Right hindlimb (tissue), 1 donor: Measurements from ENCODE around the gene FAM170B.

Experiments used
- DNase-seq: peaks from one replicate; pipeline ENCODE4 v3.0.0-alpha.2; 2018

FAM170B gene

GRCh38 chr10:49168831-49169500, 35.1 kb upstream of the FAM170B start:
- DNase-seq = no peak

GRCh38 chr10:49168171-49168540, 34.3 kb upstream of the FAM170B start:
- DNase-seq = no peak

GRCh38 chr10:49167425-49168170, 33.8 kb upstream of the FAM170B start:
- no peak for DNase-seq

- DNase-seq = no peak
Measured at GRCh38 chr10:49166484-49167400, 32.9 kb upstream of the FAM170B start.

- no peak for DNase-seq
Measured at GRCh38 chr10:49165821-49166483, 32.1 kb upstream of the FAM170B start.

- no peak for DNase-seq
Measured at GRCh38 chr10:49165259-49165658, 31.4 kb upstream of the FAM170B start.

- DNase-seq = peak; percentile 50
Measured at GRCh38 chr10:49164559-49165188, 30.9 kb upstream of the FAM170B start.

GRCh38 chr10:49163741-49164140, 29.9 kb upstream of the FAM170B start:
- DNase-seq = no peak

- DNase-seq = no peak
Measured at GRCh38 chr10:49162761-49163310, 29.0 kb upstream of the FAM170B start.

- no peak for DNase-seq
Measured at GRCh38 chr10:49162063-49162462, 28.2 kb upstream of the FAM170B start.

GRCh38 chr10:49161411-49161997, 27.7 kb upstream of the FAM170B start:
- no peak for DNase-seq

- DNase-seq = no peak
Measured at GRCh38 chr10:49160814-49161213, 27.0 kb upstream of the FAM170B start.

GRCh38 chr10:49160110-49160509, 26.3 kb upstream of the FAM170B start:
- no peak for DNase-seq

- DNase-seq = no peak
Measured at GRCh38 chr10:49158915-49159314, 25.1 kb upstream of the FAM170B start.

GRCh38 chr10:49158404-49158803, 24.6 kb upstream of the FAM170B start:
- no peak for DNase-seq

GRCh38 chr10:49157229-49157628, 23.4 kb upstream of the FAM170B start:
- DNase-seq = no peak

GRCh38 chr10:49154641-49155040, 20.8 kb upstream of the FAM170B start:
- DNase-seq = no peak

- DNase-seq = no peak
Measured at GRCh38 chr10:49153971-49154370, 20.1 kb upstream of the FAM170B start.

- no peak for DNase-seq
Measured at GRCh38 chr10:49153115-49153514, 19.3 kb upstream of the FAM170B start.

- DNase-seq = no peak
Measured at GRCh38 chr10:49152663-49153062, 18.8 kb upstream of the FAM170B start.

- no peak for DNase-seq
Measured at GRCh38 chr10:49152037-49152436, 18.2 kb upstream of the FAM170B start.

- DNase-seq = no peak
Measured at GRCh38 chr10:49151481-49151880, 17.7 kb upstream of the FAM170B start.
